K562 (cell line): ENCODE results near the gene KAT6B. TPM values are rescaled to one million over a fixed set of nuclear protein-coding genes. Genes with fewer than 3 reads are reported as not detected.
A peak's percentile ranks its signal among the peaks of the same experiment; 100 is the strongest.

Experiments
- ARNT ChIP-seq, 2 experiments: fragments of 450-650 bp; IDR thresholded peaks; 2 replicates each; pipeline ENCODE4 v1.6.1; 2016; ENCODE audit warnings: mild to moderate bottlenecking in 1 of 2
- BMI1 ChIP-seq: fragments of 150-350 bp; IDR thresholded peaks from 2 replicates; pipeline ENCODE4 v1.6.1; 2014; ENCODE audit warnings: low read length
- CC2D1A ChIP-seq: fragments of 450-650 bp; IDR thresholded peaks from 2 replicates; pipeline ENCODE4 v1.6.1; 2017; ENCODE audit warnings: mild to moderate bottlenecking
- EHMT2 ChIP-seq: fragments of 450-650 bp; IDR thresholded peaks from 2 replicates; pipeline ENCODE4 v1.6.1; 2018; ENCODE audit warnings: antibody characterized with exemption
- FOS ChIP-seq: IDR thresholded peaks from 3 replicates; pipeline ENCODE4 v1.6.1; 2011; ENCODE audit not compliant: insufficient read length; ENCODE audit errors: extremely low read depth
- NCOA1 ChIP-seq: fragments of 450-650 bp; IDR thresholded peaks from 2 replicates; pipeline ENCODE4 v1.6.1; 2016; ENCODE audit warnings: low read depth
- NR4A1 ChIP-seq, 2 experiments: fragments of 250-450 bp in 1 of 2; fragments of 450-650 bp in 1 of 2; sonication (Bioruptor Pico) in 1 of 2; IDR thresholded peaks; 2 replicates each; pipeline versions ENCODE4 v1.4.0 to v1.6.1; 2016 to 2020; ENCODE audit warnings: mild to moderate bottlenecking in 2 of 2, missing compliant biosample characterization in 1 of 2, missing genetic modification characterization in 1 of 2, moderate library complexity in 1 of 2
- POLR2B ChIP-seq: fragments of 450-650 bp; IDR thresholded peaks from 2 replicates; pipeline ENCODE4 v1.6.1; 2018; ENCODE audit warnings: low read depth; ENCODE audit not compliant: partially characterized antibody
- SMAD3 ChIP-seq: fragments of 450-650 bp; formaldehyde crosslinking; conservative IDR thresholded peaks from 2 replicates; pipeline ENCODE4 v1.4.0; 2020; ENCODE audit warnings: mild to moderate bottlenecking
- SMARCA4 ChIP-seq: fragments of 450-650 bp; IDR thresholded peaks from 2 replicates; pipeline ENCODE4 v1.6.1; 2016
- SMARCA5 ChIP-seq: fragments of 450-650 bp; IDR thresholded peaks from 2 replicates; pipeline ENCODE4 v1.6.1; 2016
- SREBF2 ChIP-seq: sonication (generic); formaldehyde crosslinking; IDR thresholded peaks from 2 replicates; pipeline ENCODE4 v1.4.0; 2020; ENCODE audit warnings: mild to moderate bottlenecking, missing genetic modification reagents
- TAL1 ChIP-seq: fragments of 450-650 bp; IDR thresholded peaks from 2 replicates; pipeline ENCODE4 v1.6.1; 2016; ENCODE audit warnings: mild to moderate bottlenecking
- TCFL5 ChIP-seq: fragments of 250-450 bp; sonication (Bioruptor Pico); conservative IDR thresholded peaks from 2 replicates; pipeline ENCODE4 v1.6.1; 2021; ENCODE audit warnings: mild to moderate bottlenecking, moderate library complexity, matching md5 sums
- ZC3H8 ChIP-seq: fragments of 450-650 bp; IDR thresholded peaks from 2 replicates; pipeline ENCODE4 v1.6.1; 2017
- ZNF24 ChIP-seq: fragments of 450-650 bp; IDR thresholded peaks from 2 replicates; pipeline ENCODE4 v1.6.1; 2016
- ZSCAN29 ChIP-seq: fragments of 450-650 bp; IDR thresholded peaks from 2 replicates; pipeline ENCODE4 v1.6.1; 2017
- polyA plus RNA-seq, 8 experiments: library from polyadenylated mRNA; depleted of rRNA in 4 of 8; stranded (reverse) in 5 of 8; unstranded in 3 of 8; fragments of >200 nt; fragmentation: Nextera tagmentation in 2 of 8; fragmentation: Illumina TruSeq in 1 of 8; extraction: Ambion mirVana in 2 of 8; extraction: Trizol in 1 of 8; gene quantifications; 2 replicates each; pipeline versions ENCODE4 v1.2.1 to v1.2.3, GENCODE V29; 2011 to 2014; ENCODE audit warnings: inconsistent platforms in 1 of 8, missing spikeins in 1 of 8
- total RNA-seq, 7 experiments: library from RNA; depleted of rRNA in 6 of 7; stranded (reverse); fragments of >200 nt in 6 of 7; fragmentation: Illumina TruSeq in 2 of 7; extraction: Trizol in 2 of 7; gene quantifications; 2 replicates each; pipeline versions ENCODE4 v1.2.1 to v1.2.3, GENCODE V29; 2011 to 2021; ENCODE audit warnings: low replicate concordance in 1 of 7
- TF ChIP-seq, protein P1 (sequence below), 2 experiments: fragments of 450-650 bp in 1 of 2; sonication (generic) in 1 of 2; formaldehyde crosslinking in 1 of 2; IDR thresholded peaks; 2 replicates each; pipeline versions ENCODE4 v1.7.1 to v1.9.0; 2016 to 2022; ENCODE audit warnings: inconsistent platforms in 1 of 2, mild to moderate bottlenecking in 1 of 2, missing genetic modification reagents in 1 of 2
- TF ChIP-seq, protein P2 (sequence below), 2 experiments: fragments of 450-650 bp; conservative IDR thresholded peaks; 2 replicates each; pipeline ENCODE4 v1.6.1; 2017; ENCODE audit warnings: mild to moderate bottlenecking in 2 of 2, moderate library complexity in 2 of 2
- TF ChIP-seq, protein P3 (sequence below): fragments of 450-650 bp; formaldehyde crosslinking; IDR thresholded peaks from 2 replicates; pipeline ENCODE4 v1.4.0; 2022; ENCODE audit warnings: missing genetic modification characterization

The KAT6B gene
- total and polyA plus RNA-seq, 9 of the 15 experiments (the other 6 are each of a cell fraction or from before 2014, with no cell fraction given), result 1.4 to 9.2 (median 6.8) TPM

DNA sequence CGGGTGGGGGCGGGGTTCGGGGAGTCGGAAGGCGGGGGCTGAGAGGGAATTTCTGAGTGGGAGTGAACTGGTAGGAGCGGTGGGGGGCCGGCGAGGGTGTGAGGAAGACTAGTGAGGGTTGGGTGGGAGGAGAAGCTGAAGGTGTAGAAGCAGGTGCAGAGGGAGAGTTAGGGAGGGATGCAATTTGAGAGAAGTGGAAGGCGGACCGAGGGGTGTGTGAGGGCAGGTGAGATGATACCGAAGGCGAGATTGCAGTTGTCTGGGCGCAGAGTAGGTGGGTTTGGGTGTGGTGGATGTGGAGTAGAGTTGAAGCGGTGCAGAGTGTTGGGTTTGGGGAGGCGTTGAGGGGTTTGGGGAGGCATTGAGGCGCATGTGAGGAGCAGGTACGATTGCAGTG lies 643 bp downstream of the KAT6B start (continued):
- TF ChIP-seq, protein P1, sequence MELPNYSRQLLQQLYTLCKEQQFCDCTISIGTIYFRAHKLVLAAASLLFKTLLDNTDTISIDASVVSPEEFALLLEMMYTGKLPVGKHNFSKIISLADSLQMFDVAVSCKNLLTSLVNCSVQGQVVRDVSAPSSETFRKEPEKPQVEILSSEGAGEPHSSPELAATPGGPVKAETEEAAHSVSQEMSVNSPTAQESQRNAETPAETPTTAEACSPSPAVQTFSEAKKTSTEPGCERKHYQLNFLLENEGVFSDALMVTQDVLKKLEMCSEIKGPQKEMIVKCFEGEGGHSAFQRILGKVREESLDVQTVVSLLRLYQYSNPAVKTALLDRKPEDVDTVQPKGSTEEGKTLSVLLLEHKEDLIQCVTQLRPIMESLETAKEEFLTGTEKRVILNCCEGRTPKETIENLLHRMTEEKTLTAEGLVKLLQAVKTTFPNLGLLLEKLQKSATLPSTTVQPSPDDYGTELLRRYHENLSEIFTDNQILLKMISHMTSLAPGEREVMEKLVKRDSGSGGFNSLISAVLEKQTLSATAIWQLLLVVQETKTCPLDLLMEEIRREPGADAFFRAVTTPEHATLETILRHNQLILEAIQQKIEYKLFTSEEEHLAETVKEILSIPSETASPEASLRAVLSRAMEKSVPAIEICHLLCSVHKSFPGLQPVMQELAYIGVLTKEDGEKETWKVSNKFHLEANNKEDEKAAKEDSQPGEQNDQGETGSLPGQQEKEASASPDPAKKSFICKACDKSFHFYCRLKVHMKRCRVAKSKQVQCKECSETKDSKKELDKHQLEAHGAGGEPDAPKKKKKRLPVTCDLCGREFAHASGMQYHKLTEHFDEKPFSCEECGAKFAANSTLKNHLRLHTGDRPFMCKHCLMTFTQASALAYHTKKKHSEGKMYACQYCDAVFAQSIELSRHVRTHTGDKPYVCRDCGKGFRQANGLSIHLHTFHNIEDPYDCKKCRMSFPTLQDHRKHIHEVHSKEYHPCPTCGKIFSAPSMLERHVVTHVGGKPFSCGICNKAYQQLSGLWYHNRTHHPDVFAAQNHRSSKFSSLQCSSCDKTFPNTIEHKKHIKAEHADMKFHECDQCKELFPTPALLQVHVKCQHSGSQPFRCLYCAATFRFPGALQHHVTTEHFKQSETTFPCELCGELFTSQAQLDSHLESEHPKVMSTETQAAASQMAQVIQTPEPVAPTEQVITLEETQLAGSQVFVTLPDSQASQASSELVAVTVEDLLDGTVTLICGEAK (IDR thresholded peaks at IDR 0.05), result peak; percentile 59; the same call in 1 of the 2 replicates
- TF ChIP-seq, protein P1 (CRISPR knock-in tag; IDR thresholded peaks at IDR 0.05), result no peak
- no peak for TF ChIP-seq SREBF2 (CRISPR knock-in tag)
- TF ChIP-seq, protein P2, sequence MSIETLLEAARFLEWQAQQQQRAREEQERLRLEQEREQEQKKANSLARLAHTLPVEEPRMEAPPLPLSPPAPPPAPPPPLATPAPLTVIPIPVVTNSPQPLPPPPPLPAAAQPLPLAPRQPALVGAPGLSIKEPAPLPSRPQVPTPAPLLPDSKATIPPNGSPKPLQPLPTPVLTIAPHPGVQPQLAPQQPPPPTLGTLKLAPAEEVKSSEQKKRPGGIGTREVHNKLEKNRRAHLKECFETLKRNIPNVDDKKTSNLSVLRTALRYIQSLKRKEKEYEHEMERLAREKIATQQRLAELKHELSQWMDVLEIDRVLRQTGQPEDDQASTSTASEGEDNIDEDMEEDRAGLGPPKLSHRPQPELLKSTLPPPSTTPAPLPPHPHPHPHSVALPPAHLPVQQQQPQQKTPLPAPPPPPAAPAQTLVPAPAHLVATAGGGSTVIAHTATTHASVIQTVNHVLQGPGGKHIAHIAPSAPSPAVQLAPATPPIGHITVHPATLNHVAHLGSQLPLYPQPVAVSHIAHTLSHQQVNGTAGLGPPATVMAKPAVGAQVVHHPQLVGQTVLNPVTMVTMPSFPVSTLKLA (conservative IDR thresholded peaks at IDR 0.05), result no peak
- TF ChIP-seq, protein P3, sequence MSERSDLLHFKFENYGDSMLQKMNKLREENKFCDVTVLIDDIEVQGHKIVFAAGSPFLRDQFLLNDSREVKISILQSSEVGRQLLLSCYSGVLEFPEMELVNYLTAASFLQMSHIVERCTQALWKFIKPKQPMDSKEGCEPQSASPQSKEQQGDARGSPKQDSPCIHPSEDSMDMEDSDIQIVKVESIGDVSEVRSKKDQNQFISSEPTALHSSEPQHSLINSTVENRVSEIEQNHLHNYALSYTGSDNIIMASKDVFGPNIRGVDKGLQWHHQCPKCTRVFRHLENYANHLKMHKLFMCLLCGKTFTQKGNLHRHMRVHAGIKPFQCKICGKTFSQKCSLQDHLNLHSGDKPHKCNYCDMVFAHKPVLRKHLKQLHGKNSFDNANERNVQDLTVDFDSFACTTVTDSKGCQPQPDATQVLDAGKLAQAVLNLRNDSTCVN (CRISPR knock-in tag), result peak; percentile 99
- TF ChIP-seq EHMT2, result peak; percentile 82
- no peak for TF ChIP-seq SMAD3 (CRISPR knock-in tag)
- TF ChIP-seq CC2D1A, result peak; percentile 70; the same call in 1 of the 2 replicates
- no peak for TF ChIP-seq FOS
- no peak for TF ChIP-seq ZNF24
- peak; percentile 44; the same call in 1 of the 2 replicates for TF ChIP-seq NR4A1 (CRISPR knock-in tag; IDR thresholded peaks at IDR 0.05)
- TF ChIP-seq NR4A1 (tag; IDR thresholded peaks at IDR 0.05), result no peak
- TF ChIP-seq TCFL5 (CRISPR knock-in tag), result no peak
- peak; percentile 29 for TF ChIP-seq POLR2B
- peak; percentile 71; the same call in 1 of the 2 replicates for TF ChIP-seq SMARCA4
- TF ChIP-seq BMI1, result no peak
- 0 out of 2 replicates have a peak, but pooled peaks have one; percentile 62 for TF ChIP-seq ZC3H8
- TF ChIP-seq NCOA1, result peak; percentile 41; the same call in 1 of the 2 replicates
- TF ChIP-seq TAL1, result peak; percentile 20; the same call in 1 of the 2 replicates
- 0 out of 2 replicates have a peak, but pooled peaks have one; percentile 50 for TF ChIP-seq ZSCAN29
- peak; percentile 62 to 85; a peak in 2 of 4 replicates for TF ChIP-seq ARNT (IDR thresholded peaks at IDR 0.05)
- peak; percentile 86; the same call in 1 of the 2 replicates for TF ChIP-seq SMARCA5
